Naive thymus-derived CD8-positive, alpha-beta T cell (primary cell): Measurements from ENCODE around the gene ZNF670. TPM values are rescaled to one million over a fixed set of nuclear protein-coding genes. Genes with fewer than 3 reads are reported as not detected.
"Not testable (repeated sequence)": the region's sequence is repeated elsewhere in the genome, so short reads cannot be mapped to it uniquely, and the experiment has no call there.

Experiments
- ATAC-seq, 2 donors: fragments of 150-1000 bp; cut with Tn5 transposase in 1 of 2; sonication (Bioruptor Pico), chemical (Tn5 transposase) in 1 of 2; 1 replicate in 1 of 2; 2 replicates in 1 of 2; pipeline ENCODE4 v1.10.0; 2021; ENCODE audit warnings: mild to moderate bottlenecking in 2 of 2, moderate library complexity in 2 of 2
- POLR2A ChIA-PET: fragments of 350-600 bp; sonication (Branson Sonifier 250); formaldehyde crosslinking; loops from one replicate; lab custom pipeline; 2021; ENCODE audit warnings: antibody characterized with exemption; lab: Charles Lee
- DNase-seq, 10 donors: peaks; one replicate each; pipeline versions ENCODE4 v3.0.0 to v3.0.0-alpha.2; 2020 to 2022
- H3K27ac Mint-ChIP-seq, 10 donors: one replicate each; pipeline ENCODE4 v1.8.0; 2020 to 2022; ENCODE audit warnings: mild to moderate bottlenecking in 10 of 10, mixed read lengths in 10 of 10, moderate library complexity in 4 of 10, inconsistent platforms in 1 of 10
- H3K27me3 Mint-ChIP-seq, 5 donors: one replicate each; pipeline ENCODE4 v1.8.0; 2021 to 2022; ENCODE audit warnings: mixed read lengths in 5 of 5
- H3K36me3 Mint-ChIP-seq, 3 donors: one replicate each; pipeline ENCODE4 v1.8.0; 2020 to 2022; ENCODE audit warnings: mixed read lengths in 3 of 3, mild to moderate bottlenecking in 2 of 3, inconsistent platforms in 1 of 3
- H3K4me1 Mint-ChIP-seq, 4 donors: one replicate each; pipeline ENCODE4 v1.8.0; 2021 to 2022; ENCODE audit warnings: mixed read lengths in 4 of 4
- H3K4me3 Mint-ChIP-seq, 10 donors: one replicate each; pipeline ENCODE4 v1.8.0; 2020 to 2022; ENCODE audit warnings: mild to moderate bottlenecking in 10 of 10, mixed read lengths in 10 of 10, moderate library complexity in 6 of 10, inconsistent platforms in 1 of 10
- H3K9me3 Mint-ChIP-seq, 9 donors: one replicate each; pipeline ENCODE4 v1.8.0; 2020 to 2022; ENCODE audit warnings: mixed read lengths in 9 of 9, mild to moderate bottlenecking in 3 of 9, inconsistent platforms in 1 of 9, moderate library complexity in 1 of 9
- polyA plus RNA-seq, 3 donors: library from polyadenylated mRNA; unstranded; fragments of 300-500 nt; fragmentation: Illumina TruSeq; gene quantifications; one replicate each; pipeline ENCODE4 v1.2.3, GENCODE V29; 2021
- total RNA-seq, 8 experiments: library from RNA in 2 of 8; stranded (reverse) in 2 of 8; gene quantifications; one replicate each; pipeline ENCODE4 v1.2.3 and lab custom pipeline; 2021 to 2026

ZNF670 gene
- total RNA-seq (1 to 10 TPM; 1.9 to 2.5 TPM), polyA plus RNA-seq (1 to 10 TPM in 2 of 3 donors, under 1 TPM in 1; 0.42 to 1.4 (median 1.2) TPM), total RNA-seq (lab: John Stamatoyannopoulos, UW) (0 to 5.7 (median 3.0) reads per million in 6 experiments)

DNA sequence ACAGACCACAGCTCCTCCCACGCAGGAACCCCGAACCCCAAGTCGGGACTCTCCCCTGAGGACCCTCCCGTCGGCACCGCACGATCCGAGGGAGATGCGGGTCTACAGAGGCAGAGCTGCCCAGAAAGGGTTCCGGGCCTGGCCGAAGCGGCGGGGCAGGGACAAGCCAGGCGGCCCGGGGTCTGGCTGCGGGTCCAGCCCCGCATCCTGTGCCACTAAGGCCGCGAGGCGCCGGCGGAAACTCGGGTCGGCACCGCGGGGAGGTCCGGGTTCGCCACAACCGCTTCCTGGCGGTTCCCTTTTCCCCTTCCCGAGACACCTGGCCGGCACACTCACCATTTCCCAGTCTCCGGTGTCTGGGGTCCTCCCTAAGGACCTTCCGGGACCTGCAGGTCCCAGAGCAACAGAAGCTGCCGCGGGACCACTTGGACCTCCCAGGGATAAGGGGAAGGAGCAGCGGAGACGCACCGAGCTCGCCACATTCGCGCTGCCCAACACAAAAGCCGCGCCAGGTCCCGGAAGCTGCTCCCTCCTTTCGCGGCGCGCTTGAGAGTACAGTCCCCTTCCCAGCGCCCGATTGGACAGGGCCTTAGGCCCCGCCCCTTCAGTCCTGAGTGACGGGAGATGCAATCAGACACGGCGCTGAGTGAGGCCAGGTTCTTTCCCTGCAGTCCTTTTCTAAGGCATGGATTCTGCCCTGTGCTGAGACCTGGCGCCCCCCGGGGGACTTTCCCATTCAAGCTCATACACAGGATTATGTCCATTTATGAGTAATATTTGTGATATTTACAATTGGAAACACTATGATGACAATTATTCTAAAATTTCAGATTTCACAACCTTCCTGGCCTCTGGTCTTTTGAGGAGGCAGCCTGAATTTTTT, at the start of gene ZNF670:
Gene ZNF670 (minus strand): TSS at position 554 of the 883 bp plus-strand sequence. CDS start 215 bp downstream, at position 339.
- H3K4me3 Mint-ChIP-seq: peak within 1 kb of the TSS; percentile 88 to 95 (median 91)
- POLR2A ChIA-PET: interaction anchor here (0.5 to 1.6 kb wide), 4 partner anchors 11 to 146 kb away, joined by 4 to 8 read pairs (median 5); partner anchors contain the start of genes AHCTF1 and ZNF669
- peaks cover 0 to 8% (median under 1%) of the 10 kb centered on the region in 5 donors for H3K27me3 Mint-ChIP-seq
- DNase-seq (peak; percentile 52 to 87 (median 72)), ATAC-seq (peak; percentile 95 to 96)
- H3K9me3 Mint-ChIP-seq: peaks cover 0 to 27% (median 9%) of the 10 kb centered on the region in 9 donors
- peak within 1 kb of the TSS; percentile 75 to 94 (median 85) for H3K27ac Mint-ChIP-seq
- H3K4me1 Mint-ChIP-seq: peaks cover 7 to 29% (median 22%) of the 10 kb centered on the region in 4 donors
- peaks cover 0 to 17% (median 7%) of the 10 kb centered on the region in 3 donors for H3K36me3 Mint-ChIP-seq

DNA sequence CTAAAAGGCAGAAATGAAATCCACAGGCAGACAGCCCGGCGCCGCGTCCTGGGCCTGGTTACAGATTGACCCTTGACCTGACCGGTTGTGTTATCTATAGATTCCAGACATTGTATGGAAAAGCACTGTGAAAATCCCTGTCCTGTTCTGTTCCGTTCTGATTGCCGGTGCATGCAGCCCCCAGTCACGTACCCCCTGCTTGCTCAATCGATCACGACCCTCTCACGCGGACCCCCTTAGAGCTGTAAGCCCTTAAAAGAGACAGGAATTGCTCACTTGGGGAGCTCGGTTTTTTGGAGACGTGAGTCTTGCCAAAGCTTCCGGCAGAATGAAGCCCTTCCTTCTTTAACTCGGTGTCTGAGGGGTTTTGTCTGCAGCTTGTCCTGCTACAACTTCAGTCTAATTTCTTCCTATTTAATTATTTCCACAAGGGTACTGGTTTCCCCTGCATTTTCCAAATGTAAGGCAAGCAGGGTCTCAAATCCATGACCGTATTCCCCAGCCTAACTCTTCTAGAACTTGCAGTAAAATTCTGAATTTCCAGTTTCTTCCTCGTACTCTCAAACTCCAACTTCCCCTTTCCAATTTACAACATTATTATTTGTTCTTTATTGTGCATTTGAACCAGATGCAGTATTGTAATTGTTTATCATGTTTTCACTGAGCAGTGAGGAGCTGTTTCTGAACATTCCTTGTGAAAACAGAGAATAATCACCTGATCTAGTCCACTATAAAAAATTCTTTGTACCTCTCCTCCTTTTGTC, 49.1 kb upstream of the ZNF670 start:
- H3K27me3 Mint-ChIP-seq, H3K4me1 Mint-ChIP-seq, DNase-seq, ATAC-seq: not testable (repeated sequence)
- Mint-ChIP-seq H3K4me3 (peak overlapping the region; percentile 81 to 99 (median 93)), H3K36me3 (peaks cover 16 to 29% (median 18%) of the 10 kb centered on the region in 3 donors), H3K9me3 (peaks cover 0 to 44% (median 6%) of the 10 kb centered on the region in 9 donors), H3K27ac (peak overlapping the region; percentile 77 to 94 (median 88))
- POLR2A ChIA-PET: interaction anchor here (0.6 to 1.0 kb wide), 2 partner anchors 41 to 208 kb away, joined by 3 read pairs; no protein-coding TSS in a partner anchor

DNA sequence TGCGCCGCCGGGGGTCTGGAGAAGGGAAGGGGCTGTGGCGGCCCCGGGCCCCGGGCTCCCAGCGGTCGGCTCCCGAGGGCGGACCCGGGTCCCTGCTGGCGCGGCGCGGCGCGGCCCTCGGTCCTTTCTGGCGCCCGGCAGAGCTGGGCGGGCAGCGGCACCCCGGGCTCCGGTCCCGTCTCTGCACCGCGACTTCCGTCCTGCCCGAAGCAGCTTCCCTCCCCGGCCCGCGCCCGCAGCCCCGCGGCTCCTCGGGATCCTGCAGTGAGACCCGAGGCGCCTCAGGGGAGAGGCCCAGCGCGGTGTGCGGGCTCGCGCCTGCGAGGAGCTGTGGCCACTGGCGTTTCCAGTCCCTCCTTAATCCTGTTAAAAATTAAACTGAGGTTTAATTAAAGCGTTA, 48.0 kb upstream of the ZNF670 start:
- H3K36me3 Mint-ChIP-seq: peaks cover 5 to 18% (median 9%) of the 10 kb centered on the region in 3 donors
- H3K27me3 Mint-ChIP-seq, H3K27ac Mint-ChIP-seq, POLR2A ChIA-PET, DNase-seq, H3K4me1 Mint-ChIP-seq, H3K4me3 Mint-ChIP-seq: not testable (repeated sequence)
- peak; percentile 66 to 69 for ATAC-seq
- H3K9me3 Mint-ChIP-seq: peaks cover 0 to 34% (median 5%) of the 10 kb centered on the region in 9 donors

DNA sequence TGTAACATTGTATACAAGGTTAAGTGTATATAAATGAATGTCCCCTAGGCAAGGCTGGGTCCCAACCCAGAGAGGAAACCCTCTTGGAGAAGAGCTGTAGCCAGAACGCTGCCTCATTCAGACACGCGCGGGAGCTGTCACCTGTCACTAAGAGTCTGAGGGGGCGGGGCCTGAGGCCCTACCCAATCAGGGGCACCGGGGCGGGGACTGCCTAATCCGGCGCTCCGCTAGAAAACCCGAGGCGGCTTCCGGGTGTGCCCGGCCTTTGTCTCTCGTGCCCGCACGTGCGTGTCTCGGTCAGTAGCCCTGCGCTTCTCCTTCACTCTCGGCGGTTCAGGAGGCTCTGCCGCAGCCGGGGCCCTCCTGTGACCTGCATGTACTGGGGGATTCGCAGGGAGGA, 47.6 kb upstream of the ZNF670 start:
- H3K4me1 Mint-ChIP-seq, H3K27me3 Mint-ChIP-seq, H3K27ac Mint-ChIP-seq, DNase-seq, POLR2A ChIA-PET, H3K4me3 Mint-ChIP-seq: not testable (repeated sequence)
- H3K36me3 Mint-ChIP-seq: peaks cover 5 to 14% (median 9%) of the 10 kb centered on the region in 3 donors
- peaks cover 0 to 32% (median 5%) of the 10 kb centered on the region in 9 donors for H3K9me3 Mint-ChIP-seq
- ATAC-seq: peak; percentile 96 to 99

DNA sequence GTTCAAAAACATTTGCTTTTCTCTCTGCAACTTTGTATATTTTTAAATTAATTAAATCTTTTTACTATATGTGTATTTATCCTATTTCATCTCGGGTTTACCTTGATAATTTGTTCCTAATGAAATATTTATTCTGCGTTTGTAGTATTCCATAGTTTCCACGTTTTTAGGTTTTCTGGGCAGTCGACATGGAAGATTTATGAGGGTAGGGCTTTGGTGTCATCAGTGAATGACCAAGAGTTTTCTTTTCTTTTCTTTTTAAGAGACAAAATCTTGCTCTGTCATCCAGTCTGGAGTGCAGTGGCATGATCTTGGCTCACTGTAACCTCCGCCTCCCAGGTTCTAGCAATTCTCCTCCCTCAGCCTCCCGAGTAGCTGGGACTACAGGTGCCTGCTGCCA, 42.8 kb upstream of the ZNF670 start:
- Mint-ChIP-seq H3K9me3 (peaks cover 0 to 16% (median 2%) of the 10 kb centered on the region in 9 donors), H3K4me1 (no peaks in the 10 kb centered on the region), H3K27me3 (no peaks in the 10 kb centered on the region), H3K36me3 (no peaks in the 10 kb centered on the region), H3K4me3 (no peak overlapping the region), H3K27ac (no peak overlapping the region)
- ATAC-seq (no peak), DNase-seq (no peak)
- POLR2A ChIA-PET: no interaction called here

- ATAC-seq, H3K4me3 Mint-ChIP-seq, H3K27me3 Mint-ChIP-seq, H3K4me1 Mint-ChIP-seq, DNase-seq, H3K27ac Mint-ChIP-seq, H3K36me3 Mint-ChIP-seq, POLR2A ChIA-PET: not testable (repeated sequence)
- H3K9me3 Mint-ChIP-seq: peaks cover 0 to 14% (median 2%) of the 10 kb centered on the region in 9 donors
Measured at GRCh38 chr1:247120408-247120668, 41.7 kb upstream of the ZNF670 start.

GRCh38 chr1:247119600-247120407, 41.2 kb upstream of the ZNF670 start:
- peaks cover 0 to 10% (median 2%) of the 10 kb centered on the region in 9 donors for H3K9me3 Mint-ChIP-seq
- ATAC-seq (no peak), DNase-seq (no peak)
- no peaks in the 10 kb centered on the region for H3K4me1 Mint-ChIP-seq
- H3K27ac Mint-ChIP-seq: no peak overlapping the region
- no peak overlapping the region for H3K4me3 Mint-ChIP-seq
- POLR2A ChIA-PET: no interaction called here
- H3K36me3 Mint-ChIP-seq: no peaks in the 10 kb centered on the region
- H3K27me3 Mint-ChIP-seq: no peaks in the 10 kb centered on the region

GRCh38 chr1:247118946-247119446, 40.4 kb upstream of the ZNF670 start:
- POLR2A ChIA-PET: no interaction called here
- Mint-ChIP-seq H3K27me3 (peaks cover 0 to 2% (median 0%) of the 10 kb centered on the region in 5 donors), H3K36me3 (no peaks in the 10 kb centered on the region), H3K27ac (no peak overlapping the region), H3K9me3 (peaks cover 0 to 4% (median 2%) of the 10 kb centered on the region in 9 donors), H3K4me1 (no peaks in the 10 kb centered on the region), H3K4me3 (no peak overlapping the region)
- ATAC-seq: peak; percentile 20 to 53
- DNase-seq: peak in 2 of 10 donors; percentile 9 to 25

DNA sequence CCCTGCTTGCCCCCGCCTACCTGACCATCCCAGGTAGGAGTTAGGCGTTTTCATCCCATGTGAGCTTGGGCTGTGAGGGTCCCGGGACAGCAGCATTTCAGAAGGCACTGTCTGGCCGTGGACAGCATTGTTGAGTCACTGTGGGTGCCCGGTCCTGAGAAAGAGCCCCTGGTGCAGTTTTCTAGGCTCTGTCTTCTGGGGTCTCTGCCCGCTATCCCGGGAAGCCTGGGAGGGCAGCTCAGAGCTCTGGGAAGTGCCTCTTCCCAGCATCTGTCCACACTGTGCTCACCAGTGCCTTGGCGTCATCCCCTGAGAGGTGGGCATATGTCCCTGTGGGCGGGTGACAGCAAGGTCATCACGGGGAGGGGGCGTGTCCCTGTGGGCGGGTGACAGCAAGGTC, 36.9 kb upstream of the ZNF670 start:
- no peak overlapping the region for H3K4me3 Mint-ChIP-seq
- POLR2A ChIA-PET: no interaction called here
- peaks cover 0 to 3% (median 0%) of the 10 kb centered on the region in 9 donors for H3K9me3 Mint-ChIP-seq

DNA sequence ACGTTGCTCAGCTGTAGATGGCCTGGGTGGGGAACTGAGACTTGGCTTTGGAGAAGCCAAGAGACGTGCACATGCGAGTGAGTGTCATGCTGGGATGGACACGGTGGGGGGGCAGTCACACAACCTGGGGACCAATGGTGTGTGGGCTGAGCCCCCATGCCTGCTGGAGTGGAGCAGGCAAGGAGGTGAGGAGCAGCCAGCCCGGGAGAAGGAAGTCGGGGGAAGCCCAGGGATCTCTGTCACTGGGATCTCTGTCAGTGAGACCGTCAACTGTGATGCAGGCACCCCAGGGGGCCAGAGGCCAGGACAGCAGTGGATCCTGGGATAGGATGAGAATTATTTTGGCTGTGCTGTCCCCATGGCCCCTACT, 36.5 kb upstream of the ZNF670 start:
- H3K9me3 Mint-ChIP-seq: peaks cover 0 to 3% (median 0%) of the 10 kb centered on the region in 9 donors
- DNase-seq: no peak
- H3K27me3 Mint-ChIP-seq: peaks cover 3 to 19% (median 10%) of the 10 kb centered on the region in 5 donors
- peak overlapping the region in 1 of 10 donors; percentile 51 for H3K4me3 Mint-ChIP-seq
- H3K4me1 Mint-ChIP-seq: peaks cover 4 to 7% (median 6%) of the 10 kb centered on the region in 4 donors
- POLR2A ChIA-PET: no interaction called here
- ATAC-seq: no peak
- H3K27ac Mint-ChIP-seq: peak overlapping the region in 1 of 10 donors; percentile 62
- peaks cover 0 to 5% (median 0%) of the 10 kb centered on the region in 3 donors for H3K36me3 Mint-ChIP-seq

More for the DNA sequence above, 36.9 kb upstream of the ZNF670 start:
- H3K4me1 Mint-ChIP-seq: peaks cover 4 to 7% (median 6%) of the 10 kb centered on the region in 4 donors
- no peak overlapping the region for H3K27ac Mint-ChIP-seq
- no peak for DNase-seq
- peaks cover 0 to 5% (median 0%) of the 10 kb centered on the region in 3 donors for H3K36me3 Mint-ChIP-seq
- H3K27me3 Mint-ChIP-seq: peaks cover 3 to 17% (median 8%) of the 10 kb centered on the region in 5 donors
- ATAC-seq: no peak

GRCh38 chr1:247114351-247115140, 35.9 kb upstream of the ZNF670 start:
- Mint-ChIP-seq H3K36me3 (peaks cover 0 to 9% (median 0%) of the 10 kb centered on the region in 3 donors), H3K4me1 (peaks cover 5 to 7% (median 6%) of the 10 kb centered on the region in 4 donors), H3K4me3 (peak overlapping the region in 1 of 10 donors; percentile 51), H3K27ac (peak overlapping the region in 1 of 10 donors; percentile 62), H3K9me3 (peaks cover 0 to 2% (median 0%) of the 10 kb centered on the region in 9 donors), H3K27me3 (peaks cover 7 to 24% (median 16%) of the 10 kb centered on the region in 5 donors)
- ATAC-seq: no peak
- POLR2A ChIA-PET: no interaction called here
- no peak for DNase-seq
